K562 (cell line): Measurements from ENCODE around the gene ARID3B. TPM values are rescaled to one million over a fixed set of nuclear protein-coding genes. Genes with fewer than 3 reads are reported as not detected.

Experiments used
- ATAC-seq: fragments of 200-7000 bp; cut with Tn5 transposase; 3 replicates; pipeline ENCODE4 v1.9.1; 2020; ENCODE audit warnings: moderate library complexity
- BruUV-seq: library from RNA; stranded (reverse); fragments of 400-500 nt; replicated peaks from 2 replicates; lab custom pipeline; 2021; lab: Mats Ljungman, UMichigan
- CTCF ChIA-PET: fragments of 300-600 bp; formaldehyde crosslinking; extraction: SDS; loops from one replicate; lab custom pipeline; 2021; ENCODE audit warnings: low intra/inter-chr PET ratio; lab: Yijun Ruan, JAX
- POLR2A ChIA-PET: fragments of 300-600, 350-650 bp; sonication (Branson Sonifier 250); formaldehyde crosslinking; extraction: SDS; loops from one replicate; lab custom pipeline; 2021; ENCODE audit warnings: antibody characterized with exemption, inconsistent platforms; lab: Yijun Ruan, JAX
- DNase-seq, 4 experiments: peaks; one replicate each; pipeline versions ENCODE4 v3.0.0 to v3.0.0-alpha.2; 2011 to 2018; ENCODE audit warnings: low spot score in 3 of 4, mixed read lengths in 3 of 4; ENCODE audit errors: extremely low read depth in 1 of 4
- FAIRE-seq: peaks from 2 replicates; lab custom pipeline; 2011; peaks lifted over from hg19 to GRCh38; lab: Jason Lieb, UNC
- H2AFZ ChIP-seq: 2 replicates; pipeline ENCODE4 v1.6.0; 2011; ENCODE audit warnings: low read depth, low read length, control low read depth, inconsistent platforms
- H3K27ac ChIP-seq: fragments of 200-600 bp; 3 replicates; pipeline ENCODE4 v1.8.0; 2011; ENCODE audit warnings: low read depth, mild to moderate bottlenecking, control low read depth, inconsistent platforms, low read length, moderate library complexity, mixed read lengths; ENCODE audit errors: extremely low read depth
- H3K27me3 ChIP-seq, 2 experiments: fragments of 300-600 bp in 1 of 2; 2 replicates in 1 of 2; 3 replicates in 1 of 2; pipeline versions ENCODE4 v1.6.0 to v1.8.0; 2011; ENCODE audit warnings: inconsistent platforms in 2 of 2, low read length in 2 of 2, mild to moderate bottlenecking in 1 of 2, mixed read lengths in 1 of 2, moderate library complexity in 1 of 2; ENCODE audit not compliant: control insufficient read depth in 2 of 2, insufficient read depth in 2 of 2
- H3K36me3 ChIP-seq: fragments of 300-600 bp; 3 replicates; pipeline ENCODE4 v1.8.0; 2011; ENCODE audit warnings: mild to moderate bottlenecking, low read length, inconsistent platforms; ENCODE audit not compliant: control insufficient read depth, insufficient read depth
- H3K4me1 ChIP-seq, 2 experiments: fragments of 200-600 bp in 1 of 2; replicated peaks in 1 of 2; 2 replicates in 1 of 2; 3 replicates in 1 of 2; pipeline versions ENCODE4 v1.5.1 to v1.8.0; 2011; ENCODE audit warnings: inconsistent platforms in 2 of 2, low read length in 2 of 2, mild to moderate bottlenecking in 1 of 2, mixed read lengths in 1 of 2, moderate library complexity in 1 of 2; ENCODE audit not compliant: control insufficient read depth in 2 of 2, insufficient read depth in 2 of 2
- H3K4me2 ChIP-seq: 2 replicates; pipeline ENCODE4 v1.6.1; 2011; ENCODE audit warnings: low read length, control low read depth, inconsistent platforms, mixed read lengths; ENCODE audit not compliant: insufficient read depth
- H3K4me3 ChIP-seq: fragments of 200-600 bp; sonication (generic), shearing (Covaris generic); 2 replicates; pipeline ENCODE4 v1.5.1; 2016; ENCODE audit warnings: control low read depth, inconsistent platforms
- H3K79me2 ChIP-seq: fragments of 200-600 bp; 3 replicates; pipeline ENCODE4 v1.8.0; 2011; ENCODE audit warnings: low read length, inconsistent platforms; ENCODE audit not compliant: control insufficient read depth, insufficient read depth
- H3K9ac ChIP-seq, 2 experiments: 2 replicates each; pipeline versions ENCODE4 v1.6.0 to v1.6.1; 2011; ENCODE audit warnings: low read depth in 2 of 2, low read length in 2 of 2, control low read depth in 1 of 2, inconsistent platforms in 1 of 2, mild to moderate bottlenecking in 1 of 2, mixed read lengths in 1 of 2; ENCODE audit not compliant: insufficient read depth in 1 of 2
- H3K9me1 ChIP-seq: one replicate; pipeline ENCODE4 v1.6.0; 2011; ENCODE audit warnings: inconsistent platforms, mild to moderate bottlenecking, low read length, moderate library complexity; ENCODE audit not compliant: control insufficient read depth, insufficient read depth
- H3K9me3 ChIP-seq: replicated peaks from 2 replicates; pipeline ENCODE4 v1.5.1; 2011; ENCODE audit warnings: low read depth, low read length, inconsistent platforms; ENCODE audit not compliant: control insufficient read depth, insufficient read depth
- H4K20me1 ChIP-seq: replicated peaks from 2 replicates; pipeline ENCODE4 v1.6.1; 2011; ENCODE audit warnings: low read length, inconsistent platforms, mixed read lengths; ENCODE audit not compliant: control insufficient read depth, insufficient read depth
- BHLHE40 ChIP-seq: IDR thresholded peaks from 2 replicates; pipeline ENCODE4 v1.6.1; 2011; ENCODE audit warnings: low read length, improper control_type of control experiment
- CBX3 ChIP-seq, 2 experiments: IDR thresholded peaks; 1 replicate in 1 of 2; 2 replicates in 1 of 2; pipeline ENCODE4 v1.6.1; 2012; ENCODE audit warnings: inconsistent platforms in 2 of 2, low read length in 2 of 2, borderline replicate concordance in 1 of 2, control low read depth in 1 of 2
- EP300 ChIP-seq: IDR thresholded peaks from 2 replicates; pipeline ENCODE4 v1.6.1; 2012; ENCODE audit warnings: low read length, improper control_type of control experiment
- L3MBTL2 ChIP-seq: fragments of 450-650 bp; IDR thresholded peaks from 2 replicates; pipeline ENCODE4 v1.6.1; 2016; ENCODE audit warnings: mild to moderate bottlenecking, moderate library complexity
- NCOR1 ChIP-seq: fragments of 450-650 bp; IDR thresholded peaks from 2 replicates; pipeline ENCODE4 v1.6.1; 2016; ENCODE audit warnings: mild to moderate bottlenecking, moderate library complexity
- RCOR1 ChIP-seq, 2 experiments: IDR thresholded peaks; 2 replicates each; pipeline ENCODE4 v1.6.1; 2012; ENCODE audit warnings: low read depth in 2 of 2, low read length in 2 of 2, borderline replicate concordance in 1 of 2, improper control_type of control experiment in 1 of 2
- TRIM24 ChIP-seq, 2 experiments: fragments of 450-650 bp; IDR thresholded peaks; 2 replicates each; pipeline ENCODE4 v1.6.1; 2016
- UBTF ChIP-seq, 2 experiments: IDR thresholded peaks; 2 replicates each; pipeline ENCODE4 v1.6.1; 2012; ENCODE audit warnings: improper control_type of control experiment in 2 of 2, low read depth in 2 of 2, low read length in 2 of 2, borderline replicate concordance in 1 of 2
- ZFP91 ChIP-seq: sonication (generic); formaldehyde crosslinking; IDR thresholded peaks from 2 replicates; pipeline ENCODE4 v1.8.0; 2022; ENCODE audit warnings: mild to moderate bottlenecking, missing genetic modification reagents
- ZNF785 ChIP-seq: fragments of 250-450 bp; sonication (Bioruptor Pico); IDR thresholded peaks from 2 replicates; pipeline ENCODE4 v1.4.0; 2020; ENCODE audit warnings: mild to moderate bottlenecking
- WGBS: fragments of 100-300 bp; shearing (Covaris generic); methylation state at CpG from one replicate; pipeline ENCODE4 v1.1.6; 2016; ENCODE audit warnings: low coverage, mixed read lengths; ENCODE audit not compliant: insufficient coverage; ENCODE audit errors: missing lambda C conversion rate; 5-methylcytosine and 5-hydroxymethylcytosine counted together
- in situ Hi-C: fragments of 300-500 bp; cut with MboI; formaldehyde crosslinking; loops from 4 replicates; pipeline ENCODE4 v1.15.0; 2018; ENCODE audit warnings: inconsistent platforms, mixed read lengths
- intact Hi-C: fragments of 100-400 bp; cut with micrococcal nuclease; formaldehyde crosslinking; loops from 2 replicates; pipeline ENCODE4 v1.14.2; 2022
- polyA plus RNA-seq, 8 experiments: library from polyadenylated mRNA; depleted of rRNA in 4 of 8; stranded (reverse) in 5 of 8; unstranded in 3 of 8; fragments of >200 nt; fragmentation: Nextera tagmentation in 2 of 8; fragmentation: Illumina TruSeq in 1 of 8; extraction: Ambion mirVana in 2 of 8; extraction: Trizol in 1 of 8; gene quantifications; 2 replicates each; pipeline versions ENCODE4 v1.2.1 to v1.2.3, GENCODE V29; 2011 to 2014; ENCODE audit warnings: inconsistent platforms in 1 of 8, missing spikeins in 1 of 8
- total RNA-seq, 7 experiments: library from RNA; depleted of rRNA in 6 of 7; stranded (reverse); fragments of >200 nt in 6 of 7; fragmentation: Illumina TruSeq in 2 of 7; extraction: Trizol in 2 of 7; gene quantifications; 2 replicates each; pipeline versions ENCODE4 v1.2.1 to v1.2.3, GENCODE V29; 2011 to 2021; ENCODE audit warnings: low replicate concordance in 1 of 7
- TF ChIP-seq, protein P1 (sequence below), 3 experiments: IDR thresholded peaks in 2 of 3; conservative IDR thresholded peaks in 1 of 3; 2 replicates each; pipeline ENCODE4 v1.5.1; 2011 to 2012; ENCODE audit warnings: low read length in 3 of 3, mild to moderate bottlenecking in 3 of 3, control low read depth in 2 of 3, improper control_type of control experiment in 1 of 3, inconsistent platforms in 1 of 3, low read depth in 1 of 3, mixed read lengths in 1 of 3, moderate library complexity in 1 of 3; ENCODE audit not compliant: insufficient read depth in 2 of 3
- TF ChIP-seq, protein P2 (sequence below), 2 experiments: fragments of 450-650 bp in 1 of 2; sonication (generic) in 1 of 2; formaldehyde crosslinking in 1 of 2; IDR thresholded peaks in 1 of 2; conservative IDR thresholded peaks in 1 of 2; 2 replicates each; pipeline versions ENCODE4 v1.6.1 to v1.8.1; 2016 to 2023; ENCODE audit warnings: mild to moderate bottlenecking in 2 of 2, moderate library complexity in 2 of 2, inconsistent platforms in 1 of 2, missing genetic modification reagents in 1 of 2

Gene ARID3B
- total and polyA plus RNA-seq, 9 of the 15 experiments (the other 6 are each of a cell fraction or from before 2014, with no cell fraction given) = 0.32 to 15.1 (median 7.1) TPM

GRCh38 chr15:74580538-74581350 lies 39.7 kb downstream of the ARID3B start:
- Histone ChIP-seq H2AFZ (no peak overlapping the region), H3K9ac (peak overlapping the region in 1 of 2 experiments; percentile 40; a peak in 1 of 4 replicates), H3K27ac (no peak overlapping the region), H3K4me1 (peaks cover 20 to 24% of the 10 kb centered on the region in 2 experiments; a peak in 4 of 5 replicates), H3K4me2 (no peak overlapping the region; the same call in 1 of the 2 replicates), H3K9me1 (peaks cover 9% of the 10 kb centered on the region), H3K27me3 (no peaks in the 10 kb centered on the region), H3K36me3 (0 out of 3 replicates have a peak, but pooled peaks cover 1% of the 10 kb centered on the region), H3K4me3 (no peak overlapping the region), H4K20me1 (peaks cover 20% of the 10 kb centered on the region), H3K79me2 (no peaks in the 10 kb centered on the region), H3K9me3 (no peaks in the 10 kb centered on the region)
- DNase-seq (peak; percentile 78 to 88 (median 79)), FAIRE-seq (peak; percentile 99), ATAC-seq (peak; percentile 89)
- ChIA-PET POLR2A (interaction anchor here (0.6 to 2.2 kb wide), 7 partner anchors 12 to 196 kb away, joined by 3 to 7 read pairs (median 4); partner anchors contain the start of gene ARID3B), CTCF (no interaction called here)
- in situ Hi-C loops (no loop called here), intact Hi-C loops (no loop called here)
- 7% methylated on average over 7 of the region's 7 CpGs for WGBS
- BruUV-seq = no TSS peak
- TF ChIP-seq UBTF (IDR thresholded peaks at IDR 0.05; ENCODE audit: borderline replicate concordance in 1 of 2, low read depth in 2 of 2, low read length in 2 of 2) (0 out of 4 replicates have a peak, but pooled peaks of 1 of the 2 experiments have one; percentile 46), EP300 (peak; percentile 61), TRIM24 (IDR thresholded peaks at IDR 0.05) (0 out of 4 replicates have a peak, but pooled peaks of 1 of the 2 experiments have one; percentile 36), RCOR1 (IDR thresholded peaks at IDR 0.05; ENCODE audit: borderline replicate concordance in 1 of 2, low read depth in 2 of 2, low read length in 2 of 2) (peak; percentile 26 to 86; a peak in 3 of 4 replicates), NCOR1 (peak; percentile 72), ZNF785 (CRISPR knock-in tag) (no peak), BHLHE40 (peak; percentile 51; the same call in 1 of the 2 replicates), CBX3 (IDR thresholded peaks at IDR 0.05; ENCODE audit: borderline replicate concordance in 1 of 2, low read length in 2 of 2) (peak in 1 of 2 experiments; percentile 38; a peak in 1 of 3 replicates), ZFP91 (CRISPR knock-in tag) (0 out of 2 replicates have a peak, but pooled peaks have one; percentile 37), L3MBTL2 (peak; percentile 83)
- TF ChIP-seq, protein P1, sequence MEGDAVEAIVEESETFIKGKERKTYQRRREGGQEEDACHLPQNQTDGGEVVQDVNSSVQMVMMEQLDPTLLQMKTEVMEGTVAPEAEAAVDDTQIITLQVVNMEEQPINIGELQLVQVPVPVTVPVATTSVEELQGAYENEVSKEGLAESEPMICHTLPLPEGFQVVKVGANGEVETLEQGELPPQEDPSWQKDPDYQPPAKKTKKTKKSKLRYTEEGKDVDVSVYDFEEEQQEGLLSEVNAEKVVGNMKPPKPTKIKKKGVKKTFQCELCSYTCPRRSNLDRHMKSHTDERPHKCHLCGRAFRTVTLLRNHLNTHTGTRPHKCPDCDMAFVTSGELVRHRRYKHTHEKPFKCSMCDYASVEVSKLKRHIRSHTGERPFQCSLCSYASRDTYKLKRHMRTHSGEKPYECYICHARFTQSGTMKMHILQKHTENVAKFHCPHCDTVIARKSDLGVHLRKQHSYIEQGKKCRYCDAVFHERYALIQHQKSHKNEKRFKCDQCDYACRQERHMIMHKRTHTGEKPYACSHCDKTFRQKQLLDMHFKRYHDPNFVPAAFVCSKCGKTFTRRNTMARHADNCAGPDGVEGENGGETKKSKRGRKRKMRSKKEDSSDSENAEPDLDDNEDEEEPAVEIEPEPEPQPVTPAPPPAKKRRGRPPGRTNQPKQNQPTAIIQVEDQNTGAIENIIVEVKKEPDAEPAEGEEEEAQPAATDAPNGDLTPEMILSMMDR (IDR thresholded peaks at IDR 0.05 in 2 of 3, conservative IDR thresholded peaks at IDR 0.05 in 1 of 3; ENCODE audit: insufficient read depth in 2 of 3, low read depth in 1 of 3, low read length in 3 of 3) = 0 out of 6 replicates have a peak, but pooled peaks of 1 of the 3 experiments have one; percentile 6
- TF ChIP-seq, protein P2, sequence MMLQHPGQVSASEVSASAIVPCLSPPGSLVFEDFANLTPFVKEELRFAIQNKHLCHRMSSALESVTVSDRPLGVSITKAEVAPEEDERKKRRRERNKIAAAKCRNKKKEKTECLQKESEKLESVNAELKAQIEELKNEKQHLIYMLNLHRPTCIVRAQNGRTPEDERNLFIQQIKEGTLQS (IDR thresholded peaks at IDR 0.05) = peak; percentile 70
- TF ChIP-seq, protein P2 (CRISPR knock-in tag; conservative IDR thresholded peaks at IDR 0.05) = no peak
